Measurements from ENCODE around the gene DSN1. TPM values are rescaled to one million over a fixed set of nuclear protein-coding genes. Genes with fewer than 3 reads are reported as not detected.

DSN1 gene
- total and polyA plus RNA-seq, 9 of the 15 experiments (the other 6 are each of a cell fraction or from before 2014, with no cell fraction given): 23.3 to 45.3 (median 31.1) TPM

DNA sequence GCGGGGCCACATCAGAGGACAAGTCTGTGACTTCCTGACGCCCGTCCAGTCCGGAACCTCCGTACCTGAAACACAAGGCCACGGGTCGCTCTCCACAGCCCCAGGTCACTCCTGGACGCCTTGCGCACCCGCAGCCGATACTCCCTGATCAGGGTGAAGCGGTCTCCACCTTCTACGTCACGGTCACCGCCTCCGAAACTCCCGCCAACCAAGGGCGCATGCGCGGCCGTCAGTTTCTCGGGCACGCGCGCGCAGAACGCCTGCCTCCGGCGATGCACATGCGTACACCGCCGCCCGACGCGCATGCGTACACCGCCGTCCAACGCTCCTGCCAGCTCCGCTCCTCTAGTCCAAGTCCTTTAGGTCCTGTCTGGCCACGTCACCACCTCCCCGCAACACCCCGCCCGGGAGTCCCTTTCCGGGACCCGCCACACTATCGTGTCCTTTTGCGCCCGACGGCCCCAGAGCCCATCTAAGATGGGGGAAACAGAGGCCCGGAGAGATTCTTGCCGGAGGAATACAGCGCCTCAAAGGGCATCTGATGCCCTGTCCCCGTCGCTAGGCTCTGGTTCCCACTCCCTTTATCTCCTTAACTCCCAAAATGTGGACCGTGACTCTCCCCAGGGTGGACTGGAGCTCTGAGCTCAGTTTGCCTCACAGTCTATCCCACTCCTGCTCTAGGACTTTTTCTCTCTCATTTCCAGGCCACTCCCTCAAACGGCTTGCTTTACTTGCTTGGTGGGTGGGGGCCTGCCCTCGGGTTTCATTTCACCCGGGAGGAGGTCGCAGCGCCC lies at the start of gene DSN1 (continued):
- no peak for TF ChIP-seq PHF21A (IDR thresholded peaks at IDR 0.05; ENCODE audit: borderline replicate concordance, low read depth)
- no peak for TF ChIP-seq EZH2 (IDR thresholded peaks at IDR 0.05; ENCODE audit: borderline replicate concordance, low read depth, low read length)
- TF ChIP-seq CCAR2 (IDR thresholded peaks at IDR 0.05; ENCODE audit: low read depth, low read length): no peak
- TF ChIP-seq POLR2AphosphoS5 (IDR thresholded peaks at IDR 0.05; ENCODE audit: control insufficient read depth, insufficient read depth, low read depth, low read length): peak; percentile 81; the same call in 1 of the 2 replicates
- TF ChIP-seq MAFK (IDR thresholded peaks at IDR 0.05; ENCODE audit: low read length): no peak
- TF ChIP-seq ZC3H4 (CRISPR knock-in tag; IDR thresholded peaks at IDR 0.05; ENCODE audit: borderline replicate concordance): peak; percentile 73; the same call in 1 of the 2 replicates
- no peak for TF ChIP-seq ZNF778 (CRISPR knock-in tag; IDR thresholded peaks at IDR 0.05)
- no peak for TF ChIP-seq POLR3G (IDR thresholded peaks at IDR 0.05; ENCODE audit: extremely low read depth, insufficient read length, insufficient replicate concordance)
- no peak for TF ChIP-seq BACH1 (tag; IDR thresholded peaks at IDR 0.05)
- no peak for TF ChIP-seq ZNF23 (CRISPR knock-in tag; IDR thresholded peaks at IDR 0.05)
- peak; percentile 68 for TF ChIP-seq TAF1 (IDR thresholded peaks at IDR 0.05; ENCODE audit: control insufficient read depth, extremely low read depth, insufficient read depth, low read length, severe bottlenecking)
- TF ChIP-seq ZNF134 (CRISPR knock-in tag; conservative IDR thresholded peaks at IDR 0.05): peak; percentile 64; the same call in 1 of the 2 replicates
- TF ChIP-seq XRCC4 (IDR thresholded peaks at IDR 0.05; ENCODE audit: extremely low read depth, insufficient read depth, insufficient read length): no peak
- no peak for TF ChIP-seq FOXA3 (CRISPR knock-in tag; conservative IDR thresholded peaks at IDR 0.05 in 1 of 2, IDR thresholded peaks at IDR 0.05 in 1 of 2)
- TF ChIP-seq PRMT5 (CRISPR knock-in tag; IDR thresholded peaks at IDR 0.05): no peak
- TF ChIP-seq MCM5 (IDR thresholded peaks at IDR 0.05; ENCODE audit: low read depth): no peak
- TF ChIP-seq, protein P1, sequence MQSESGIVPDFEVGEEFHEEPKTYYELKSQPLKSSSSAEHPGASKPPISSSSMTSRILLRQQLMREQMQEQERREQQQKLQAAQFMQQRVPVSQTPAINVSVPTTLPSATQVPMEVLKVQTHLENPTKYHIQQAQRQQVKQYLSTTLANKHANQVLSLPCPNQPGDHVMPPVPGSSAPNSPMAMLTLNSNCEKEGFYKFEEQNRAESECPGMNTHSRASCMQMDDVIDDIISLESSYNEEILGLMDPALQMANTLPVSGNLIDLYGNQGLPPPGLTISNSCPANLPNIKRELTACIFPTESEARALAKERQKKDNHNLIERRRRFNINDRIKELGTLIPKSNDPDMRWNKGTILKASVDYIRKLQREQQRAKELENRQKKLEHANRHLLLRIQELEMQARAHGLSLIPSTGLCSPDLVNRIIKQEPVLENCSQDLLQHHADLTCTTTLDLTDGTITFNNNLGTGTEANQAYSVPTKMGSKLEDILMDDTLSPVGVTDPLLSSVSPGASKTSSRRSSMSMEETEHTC (IDR thresholded peaks at IDR 0.05): no peak
- TF ChIP-seq, protein P2, sequence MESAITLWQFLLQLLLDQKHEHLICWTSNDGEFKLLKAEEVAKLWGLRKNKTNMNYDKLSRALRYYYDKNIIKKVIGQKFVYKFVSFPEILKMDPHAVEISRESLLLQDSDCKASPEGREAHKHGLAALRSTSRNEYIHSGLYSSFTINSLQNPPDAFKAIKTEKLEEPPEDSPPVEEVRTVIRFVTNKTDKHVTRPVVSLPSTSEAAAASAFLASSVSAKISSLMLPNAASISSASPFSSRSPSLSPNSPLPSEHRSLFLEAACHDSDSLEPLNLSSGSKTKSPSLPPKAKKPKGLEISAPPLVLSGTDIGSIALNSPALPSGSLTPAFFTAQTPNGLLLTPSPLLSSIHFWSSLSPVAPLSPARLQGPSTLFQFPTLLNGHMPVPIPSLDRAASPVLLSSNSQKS (CRISPR knock-in tag; IDR thresholded peaks at IDR 0.05): 0 out of 2 replicates have a peak, but pooled peaks have one; percentile 63
- no peak for TF ChIP-seq HOXB6 (CRISPR knock-in tag; IDR thresholded peaks at IDR 0.05; ENCODE audit: borderline replicate concordance)
- TF ChIP-seq ZNF217 (CRISPR knock-in tag; IDR thresholded peaks at IDR 0.05): 0 out of 2 replicates have a peak, but pooled peaks have one; percentile 21
- no peak for TF ChIP-seq U2AF2 (optimal IDR thresholded peaks at IDR 0.05; ENCODE audit: low read depth, low read length)
- TF ChIP-seq ZNF707 (CRISPR knock-in tag; conservative IDR thresholded peaks at IDR 0.05): no peak
- TF ChIP-seq, protein P3, sequence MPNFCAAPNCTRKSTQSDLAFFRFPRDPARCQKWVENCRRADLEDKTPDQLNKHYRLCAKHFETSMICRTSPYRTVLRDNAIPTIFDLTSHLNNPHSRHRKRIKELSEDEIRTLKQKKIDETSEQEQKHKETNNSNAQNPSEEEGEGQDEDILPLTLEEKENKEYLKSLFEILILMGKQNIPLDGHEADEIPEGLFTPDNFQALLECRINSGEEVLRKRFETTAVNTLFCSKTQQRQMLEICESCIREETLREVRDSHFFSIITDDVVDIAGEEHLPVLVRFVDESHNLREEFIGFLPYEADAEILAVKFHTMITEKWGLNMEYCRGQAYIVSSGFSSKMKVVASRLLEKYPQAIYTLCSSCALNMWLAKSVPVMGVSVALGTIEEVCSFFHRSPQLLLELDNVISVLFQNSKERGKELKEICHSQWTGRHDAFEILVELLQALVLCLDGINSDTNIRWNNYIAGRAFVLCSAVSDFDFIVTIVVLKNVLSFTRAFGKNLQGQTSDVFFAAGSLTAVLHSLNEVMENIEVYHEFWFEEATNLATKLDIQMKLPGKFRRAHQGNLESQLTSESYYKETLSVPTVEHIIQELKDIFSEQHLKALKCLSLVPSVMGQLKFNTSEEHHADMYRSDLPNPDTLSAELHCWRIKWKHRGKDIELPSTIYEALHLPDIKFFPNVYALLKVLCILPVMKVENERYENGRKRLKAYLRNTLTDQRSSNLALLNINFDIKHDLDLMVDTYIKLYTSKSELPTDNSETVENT (CRISPR knock-in tag; IDR thresholded peaks at IDR 0.05): peak; percentile 66; the same call in 1 of the 2 replicates
- no peak for TF ChIP-seq GATA2 (CRISPR knock-in tag; IDR thresholded peaks at IDR 0.05)
- peak; percentile 70 for TF ChIP-seq PHF20 (IDR thresholded peaks at IDR 0.05; ENCODE audit: partially characterized antibody)

Measured in K562 (cell line).